GM12865 (cell line): Measurements from ENCODE around the gene HERC3.

Source experiments
- DNase-seq: peaks from one replicate; pipeline ENCODE4 v3.0.0; 2010; ENCODE audit warnings: low read depth
- H3K4me3 ChIP-seq: 2 replicates; pipeline ENCODE4 v1.5.1; 2011; ENCODE audit warnings: mild to moderate bottlenecking, low read depth, low read length, control low read depth
- CTCF ChIP-seq: IDR thresholded peaks from 2 replicates; pipeline ENCODE4 v1.5.1; 2011; ENCODE audit warnings: low read length, control low read depth, low read depth, inconsistent platforms; ENCODE audit not compliant: insufficient read depth; ENCODE audit errors: missing control alignments

The HERC3 gene

GRCh38 chr4:88757776-88758175, 165.5 kb downstream of the HERC3 start:
- DNase-seq: no peak
- no peak for TF ChIP-seq CTCF
- H3K4me3 ChIP-seq: no peak overlapping the region
